OCI-LY3 (cell line): ENCODE data around the gene ANKRD34C.
"Not testable (repeated sequence)": the region's sequence is repeated elsewhere in the genome, so short reads cannot be mapped to it uniquely, and the experiment has no call there.

Experiments
- H2AFZ ChIP-seq: fragments of 200-600, 300-600 bp; shearing (Covaris generic); 2 replicates; pipeline ENCODE4 v1.6.0; 2014; ENCODE audit warnings: antibody characterized with exemption, low read depth, low read length
- H3K27ac ChIP-seq: fragments of 200-600, 300-600 bp; sonication (generic); 2 replicates; pipeline ENCODE4 v1.5.1; 2014; ENCODE audit warnings: mild to moderate bottlenecking, low read length, moderate library complexity, mixed read lengths
- H3K27me3 ChIP-seq: fragments of 200-600, 300-600 bp; sonication (generic); 2 replicates; pipeline ENCODE4 v1.6.1; 2014; ENCODE audit warnings: low read depth, low read length, mixed read lengths
- H3K36me3 ChIP-seq: fragments of 200-600, 300-600 bp; sonication (generic); replicated peaks from 2 replicates; pipeline ENCODE3; 2014; ENCODE audit warnings: low read depth, low read length, mixed read lengths
- H3K4me1 ChIP-seq: fragments of 300-600, 200-600 bp; sonication (generic); 2 replicates; pipeline ENCODE4 v1.6.1; 2014; ENCODE audit warnings: low read length, mixed read lengths
- H3K4me2 ChIP-seq: fragments of 200-600, 300-600 bp; sonication (generic); 2 replicates; pipeline ENCODE4 v1.6.1; 2014; ENCODE audit warnings: low read length, mixed read lengths
- H3K4me3 ChIP-seq: fragments of 300-600, 200-600 bp; sonication (generic); 2 replicates; pipeline ENCODE4 v1.5.1; 2014; ENCODE audit warnings: antibody characterized with exemption, mild to moderate bottlenecking, low read length, moderate library complexity
- H3K79me2 ChIP-seq: fragments of 300-600, 200-600 bp; shearing (Covaris generic); 2 replicates; pipeline ENCODE4 v1.6.1; 2014; ENCODE audit warnings: mild to moderate bottlenecking, low read length, mixed read lengths
- H3K9ac ChIP-seq: fragments of 300-600, 200-600 bp; shearing (Covaris generic); 2 replicates; pipeline ENCODE4 v1.6.0; 2014; ENCODE audit warnings: mild to moderate bottlenecking, low read length, moderate library complexity
- H3K9me3 ChIP-seq: fragments of 200-600, 300-600 bp; shearing (Covaris generic); 2 replicates; pipeline ENCODE4 v1.6.1; 2014; ENCODE audit warnings: low read length, mixed read lengths; ENCODE audit not compliant: insufficient read depth
- H4K20me1 ChIP-seq: fragments of 200-600, 300-600 bp; sonication (generic); 2 replicates; pipeline ENCODE4 v1.6.1; 2016; ENCODE audit warnings: low read length, mixed read lengths; ENCODE audit not compliant: insufficient read depth
- CTCF ChIP-seq: fragments of 200-600, 300-600 bp; sonication (generic); IDR thresholded peaks from 2 replicates; pipeline ENCODE4 v1.5.1; 2014; ENCODE audit warnings: antibody characterized with exemption, low read length, low read depth
- EZH2phosphoT487 ChIP-seq: fragments of 200-600 bp; shearing (Covaris generic); IDR thresholded peaks from 2 replicates; pipeline ENCODE4 v1.6.1; 2018; ENCODE audit warnings: antibody characterized with exemption, mixed run types, low read depth

The ANKRD34C gene

GRCh38 chr15:79315623-79316328 is 33.3 kb downstream of the ANKRD34C start:
- Histone ChIP-seq H2AFZ (no peak overlapping the region), H3K79me2 (peaks cover 94% of the 10 kb centered on the region), H3K4me3 (no peak overlapping the region), H3K4me2 (no peak overlapping the region), H4K20me1 (peaks cover 66% of the 10 kb centered on the region), H3K36me3 (peaks cover 70% of the 10 kb centered on the region), H3K27me3 (no peaks in the 10 kb centered on the region), H3K9ac (no peak overlapping the region), H3K27ac (no peak overlapping the region), H3K9me3 (no peaks in the 10 kb centered on the region), H3K4me1 (peaks cover 14% of the 10 kb centered on the region)
- TF ChIP-seq CTCF (no peak), EZH2phosphoT487 (no peak)

DNA sequence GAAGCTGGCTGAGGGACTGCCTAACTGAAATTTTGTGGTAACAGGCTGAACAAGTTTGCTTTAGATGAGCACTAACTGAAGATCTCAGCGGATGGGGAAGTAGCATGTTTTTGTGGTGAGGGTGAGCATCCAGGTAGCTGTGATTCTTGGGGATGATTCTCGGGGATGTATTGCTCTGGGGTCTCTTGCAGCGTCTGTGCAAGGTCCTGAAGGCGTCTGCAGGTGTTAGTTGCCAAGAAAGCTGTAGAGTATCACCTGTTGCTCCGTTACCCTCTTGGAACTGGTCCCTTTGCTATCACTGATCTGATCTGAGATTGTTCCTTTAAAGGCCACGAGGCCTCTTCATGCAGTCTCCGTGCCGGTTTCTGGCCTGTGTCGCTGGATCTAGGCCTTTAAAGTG is 34.3 kb downstream of the ANKRD34C start:
- TF ChIP-seq CTCF: no peak
- TF ChIP-seq EZH2phosphoT487: no peak
- H3K27ac ChIP-seq: no peak overlapping the region
- peaks cover 81% of the 10 kb centered on the region for H3K36me3 ChIP-seq
- H3K9me3 ChIP-seq: no peaks in the 10 kb centered on the region
- no peaks in the 10 kb centered on the region for H3K27me3 ChIP-seq
- peaks cover 96% of the 10 kb centered on the region for H3K79me2 ChIP-seq
- no peak overlapping the region for H2AFZ ChIP-seq
- no peak overlapping the region for H3K9ac ChIP-seq
- H3K4me2 ChIP-seq: no peak overlapping the region
- peaks cover 14% of the 10 kb centered on the region for H3K4me1 ChIP-seq
- no peak overlapping the region for H3K4me3 ChIP-seq
- peaks cover 77% of the 10 kb centered on the region for H4K20me1 ChIP-seq

GRCh38 chr15:79319973-79320372 is 37.5 kb downstream of the ANKRD34C start:
- not testable (repeated sequence) for H3K4me2 ChIP-seq, H3K4me3 ChIP-seq, H3K9me3 ChIP-seq, H3K27ac ChIP-seq, H2AFZ ChIP-seq, H3K27me3 ChIP-seq, H3K9ac ChIP-seq
- H4K20me1 ChIP-seq: peaks cover 69% of the 10 kb centered on the region
- peaks cover 81% of the 10 kb centered on the region for H3K36me3 ChIP-seq
- peaks cover 87% of the 10 kb centered on the region for H3K79me2 ChIP-seq
- H3K4me1 ChIP-seq: peaks cover 13% of the 10 kb centered on the region

- Histone ChIP-seq H3K27ac (no peak overlapping the region), H3K27me3 (no peaks in the 10 kb centered on the region), H3K9ac (no peak overlapping the region), H4K20me1 (peaks cover 64% of the 10 kb centered on the region), H2AFZ (no peak overlapping the region), H3K4me1 (peaks cover 13% of the 10 kb centered on the region), H3K9me3 (no peaks in the 10 kb centered on the region), H3K4me3 (no peak overlapping the region), H3K79me2 (peaks cover 72% of the 10 kb centered on the region), H3K36me3 (peaks cover 76% of the 10 kb centered on the region), H3K4me2 (no peak overlapping the region)
- no peak for TF ChIP-seq CTCF
- TF ChIP-seq EZH2phosphoT487: no peak
Observed at GRCh38 chr15:79321876-79322275, 39.4 kb downstream of the ANKRD34C start.
